Progenitor cell of endocrine pancreas (in vitro differentiated cells): Measurements from ENCODE around the gene ERCC1. TPM values are rescaled to one million over a fixed set of nuclear protein-coding genes. Genes with fewer than 3 reads are reported as not detected.

Experiments used
- DNase-seq: peaks from one replicate; pipeline ENCODE4 v3.0.0; 2021; ENCODE audit warnings: low spot score; ENCODE audit not compliant: unreplicated experiment
- H3K27ac Mint-ChIP-seq: 2 replicates; pipeline ENCODE4 v1.8.0; 2021; ENCODE audit warnings: mild to moderate bottlenecking, moderate library complexity, mixed read lengths
- H3K27me3 Mint-ChIP-seq: 2 replicates; pipeline ENCODE4 v1.8.0; 2021; ENCODE audit warnings: mixed read lengths
- H3K36me3 Mint-ChIP-seq: 2 replicates; pipeline ENCODE4 v1.8.0; 2022; ENCODE audit warnings: mixed read lengths; ENCODE audit not compliant: insufficient read depth
- H3K4me1 Mint-ChIP-seq: 2 replicates; pipeline ENCODE4 v1.8.0; 2021; ENCODE audit warnings: low read depth, mixed read lengths
- H3K4me3 Mint-ChIP-seq: 2 replicates; pipeline ENCODE4 v1.8.0; 2021; ENCODE audit warnings: low read depth, mild to moderate bottlenecking, moderate library complexity, mixed read lengths
- H3K9me3 Mint-ChIP-seq: 2 replicates; pipeline ENCODE4 v1.8.0; 2021; ENCODE audit warnings: low read depth, mixed read lengths
- CTCF ChIP-seq: fragments of 200-600 bp; sonication (generic); IDR thresholded peaks from one replicate; pipeline ENCODE4 v1.5.0; 2021; ENCODE audit warnings: antibody characterized with exemption, mild to moderate bottlenecking; ENCODE audit not compliant: unreplicated experiment
- total RNA-seq: library from RNA; stranded (reverse); gene quantifications from 2 replicates; pipeline ENCODE4 v1.2.1, GENCODE V29; 2021

Gene ERCC1
- total RNA-seq, 1 donor from 2014 or later, result 64.8 TPM

GRCh38 chr19:45364696-45365095 is 59.0 kb downstream of the ERCC1 start:
- TF ChIP-seq CTCF, result no peak
- Mint-ChIP-seq H3K9me3 (no peaks in the 10 kb centered on the region), H3K27ac (no peak overlapping the region), H3K27me3 (no peaks in the 10 kb centered on the region), H3K4me3 (no peak overlapping the region), H3K36me3 (peaks cover 8% of the 10 kb centered on the region), H3K4me1 (peaks cover 2% of the 10 kb centered on the region)
- no peak for DNase-seq

GRCh38 chr19:45363861-45364459 is 59.8 kb downstream of the ERCC1 start:
- no peak overlapping the region for H3K27ac Mint-ChIP-seq
- no peaks in the 10 kb centered on the region for H3K27me3 Mint-ChIP-seq
- peaks cover under 1% of the 10 kb centered on the region for H3K4me1 Mint-ChIP-seq

GRCh38 chr19:45362291-45362690 is 61.4 kb downstream of the ERCC1 start:
- no peaks in the 10 kb centered on the region for H3K27me3 Mint-ChIP-seq
- no peak for TF ChIP-seq CTCF
- no peak overlapping the region for H3K27ac Mint-ChIP-seq
- no peaks in the 10 kb centered on the region for H3K9me3 Mint-ChIP-seq
- peaks cover 17% of the 10 kb centered on the region for H3K36me3 Mint-ChIP-seq
- DNase-seq, result no peak
- no peak overlapping the region for H3K4me3 Mint-ChIP-seq
- H3K4me1 Mint-ChIP-seq, result no peaks in the 10 kb centered on the region

More at GRCh38 chr19:45363861-45364459, 59.8 kb downstream of the ERCC1 start:
- DNase-seq, result no peak
- H3K36me3 Mint-ChIP-seq, result peaks cover 10% of the 10 kb centered on the region
- no peaks in the 10 kb centered on the region for H3K9me3 Mint-ChIP-seq
- TF ChIP-seq CTCF, result no peak
- no peak overlapping the region for H3K4me3 Mint-ChIP-seq

GRCh38 chr19:45361608-45362007 is 62.1 kb downstream of the ERCC1 start:
- Mint-ChIP-seq H3K9me3 (no peaks in the 10 kb centered on the region), H3K4me1 (no peaks in the 10 kb centered on the region), H3K27me3 (no peaks in the 10 kb centered on the region), H3K36me3 (peaks cover 21% of the 10 kb centered on the region), H3K4me3 (no peak overlapping the region), H3K27ac (no peak overlapping the region)
- TF ChIP-seq CTCF, result no peak
- no peak for DNase-seq

- no peak for DNase-seq
- no peak for TF ChIP-seq CTCF
- Mint-ChIP-seq H3K27ac (no peak overlapping the region), H3K4me1 (no peaks in the 10 kb centered on the region), H3K36me3 (peaks cover 30% of the 10 kb centered on the region), H3K4me3 (no peak overlapping the region), H3K27me3 (no peaks in the 10 kb centered on the region), H3K9me3 (no peaks in the 10 kb centered on the region)
Observed at GRCh38 chr19:45358213-45358792, 65.4 kb downstream of the ERCC1 start.
